Ishikawa (cell line): ENCODE results near the gene GPAT3.

Experiments used
- CEBPB ChIP-seq: IDR thresholded peaks from 2 replicates; pipeline ENCODE4 v1.6.1; 2012
- CREB1 ChIP-seq: IDR thresholded peaks from 2 replicates; pipeline ENCODE4 v1.6.1; 2012; ENCODE audit warnings: low read depth
- EGR1 ChIP-seq: IDR thresholded peaks from 2 replicates; pipeline ENCODE4 v1.6.1; 2012
- EP300 ChIP-seq: IDR thresholded peaks from 2 replicates; pipeline ENCODE4 v1.6.1; 2012; ENCODE audit warnings: borderline replicate concordance
- FOXM1 ChIP-seq: IDR thresholded peaks from 2 replicates; pipeline ENCODE4 v1.6.1; 2012; ENCODE audit warnings: low read depth, borderline replicate concordance
- MAX ChIP-seq: IDR thresholded peaks from 2 replicates; pipeline ENCODE4 v1.6.1; 2012
- NFIC ChIP-seq: IDR thresholded peaks from 2 replicates; pipeline ENCODE4 v1.6.1; 2012
- RAD21 ChIP-seq: IDR thresholded peaks from 2 replicates; pipeline ENCODE4 v1.6.1; 2012; ENCODE audit warnings: low read depth
- REST ChIP-seq: IDR thresholded peaks from 2 replicates; pipeline ENCODE4 v1.6.1; 2012; ENCODE audit warnings: low read depth, mild to moderate bottlenecking
- TAF1 ChIP-seq: IDR thresholded peaks from 2 replicates; pipeline ENCODE4 v1.6.1; 2012; ENCODE audit warnings: low read depth, mild to moderate bottlenecking
- TCF12 ChIP-seq: IDR thresholded peaks from 2 replicates; pipeline ENCODE4 v1.6.1; 2012; ENCODE audit warnings: low read depth
- TEAD4 ChIP-seq: IDR thresholded peaks from 2 replicates; pipeline ENCODE4 v1.6.1; 2012
- USF1 ChIP-seq: IDR thresholded peaks from 2 replicates; pipeline ENCODE4 v1.6.1; 2012
- YY1 ChIP-seq: IDR thresholded peaks from 2 replicates; pipeline ENCODE4 v1.6.1; 2012; ENCODE audit warnings: low read depth
- ZBTB7A ChIP-seq: IDR thresholded peaks from 2 replicates; pipeline ENCODE4 v1.6.1; 2012; ENCODE audit warnings: low read depth

GPAT3 gene

GRCh38 chr4:83556006-83556707, 20.2 kb downstream of the GPAT3 start:
- no peak for TF ChIP-seq NFIC
- TF ChIP-seq RAD21 = no peak
- no peak for TF ChIP-seq EGR1
- TF ChIP-seq TAF1 = no peak
- no peak for TF ChIP-seq EP300
- no peak for TF ChIP-seq REST
- no peak for TF ChIP-seq TEAD4
- TF ChIP-seq TCF12 = no peak

GRCh38 chr4:83556816-83557215, 20.9 kb downstream of the GPAT3 start:
- no peak for TF ChIP-seq CREB1
- no peak for TF ChIP-seq TEAD4
- no peak for TF ChIP-seq REST
- no peak for TF ChIP-seq EGR1
- no peak for TF ChIP-seq CEBPB

GRCh38 chr4:83558059-83558653, 22.2 kb downstream of the GPAT3 start:
- no peak for TF ChIP-seq TEAD4
- TF ChIP-seq EP300 = no peak
- TF ChIP-seq MAX = no peak
- no peak for TF ChIP-seq YY1
- TF ChIP-seq FOXM1 = no peak
- TF ChIP-seq CEBPB = no peak
- no peak for TF ChIP-seq USF1
- no peak for TF ChIP-seq CREB1
- no peak for TF ChIP-seq REST
- TF ChIP-seq ZBTB7A = no peak
- TF ChIP-seq NFIC = no peak
- no peak for TF ChIP-seq RAD21
- TF ChIP-seq EGR1 = no peak

- no peak for TF ChIP-seq USF1
- TF ChIP-seq TEAD4 = no peak
- no peak for TF ChIP-seq CEBPB
- TF ChIP-seq FOXM1 = no peak
- no peak for TF ChIP-seq MAX
- TF ChIP-seq NFIC = no peak
- TF ChIP-seq TAF1 = no peak
Measured at GRCh38 chr4:83558680-83559079, 22.8 kb downstream of the GPAT3 start.

GRCh38 chr4:83560523-83560922, 24.6 kb downstream of the GPAT3 start:
- TF ChIP-seq ZBTB7A = no peak
- TF ChIP-seq TEAD4 = no peak
- no peak for TF ChIP-seq YY1
- TF ChIP-seq RAD21 = no peak
- TF ChIP-seq TAF1 = no peak
- TF ChIP-seq FOXM1 = no peak
- no peak for TF ChIP-seq MAX
- no peak for TF ChIP-seq EGR1
- TF ChIP-seq CEBPB = no peak
- TF ChIP-seq REST = no peak
- no peak for TF ChIP-seq TCF12
- no peak for TF ChIP-seq EP300
- no peak for TF ChIP-seq USF1
- no peak for TF ChIP-seq CREB1
- TF ChIP-seq NFIC = no peak
